NT2/D1 (cell line): ENCODE results near the gene SRC.
"Not testable (repeated sequence)": the region's sequence is repeated elsewhere in the genome, so short reads cannot be mapped to it uniquely, and the experiment has no call there.

ENCODE experiments used
- SUZ12 ChIP-seq: IDR thresholded peaks from 2 replicates; pipeline ENCODE4 v1.6.1; 2011; ENCODE audit not compliant: insufficient read length, insufficient read depth; ENCODE audit errors: extremely low read depth
- YY1 ChIP-seq: IDR thresholded peaks from 2 replicates; pipeline ENCODE4 v1.6.1; 2011; ENCODE audit not compliant: insufficient read length, insufficient read depth
- ZNF274 ChIP-seq: IDR thresholded peaks from 2 replicates; pipeline ENCODE4 v1.6.1; 2011; ENCODE audit warnings: mild to moderate bottlenecking, low read depth, low read length

DNA sequence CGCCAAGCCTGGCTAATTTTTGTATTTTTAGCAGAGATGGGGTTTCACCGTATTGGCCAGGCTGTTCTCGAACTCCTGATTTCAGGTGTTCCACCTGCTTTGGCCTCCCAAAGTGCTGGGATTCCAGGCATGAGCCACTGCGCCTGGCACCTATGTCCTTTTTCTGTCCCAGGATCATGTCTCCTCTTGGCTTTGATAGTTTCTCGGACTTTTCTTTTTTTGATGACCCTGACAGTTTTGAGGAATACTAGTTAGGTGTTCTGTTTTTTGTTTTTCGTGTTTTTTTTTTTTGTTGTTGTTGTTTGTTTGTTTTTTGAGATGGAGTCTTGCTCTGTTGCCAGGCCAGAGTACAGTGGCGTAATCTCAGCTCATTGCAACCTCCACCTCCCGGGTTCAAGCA, 7.6 kb upstream of the SRC start:
- not testable (repeated sequence) for TF ChIP-seq ZNF274, YY1, SUZ12
